LNCAP (cell line): ENCODE data around the gene GTSF1L.

ENCODE experiments used
- CTCF ChIP-seq: fragments of 450-650 bp; IDR thresholded peaks from 2 replicates; pipeline ENCODE4 v1.5.1; 2017; ENCODE audit warnings: mild to moderate bottlenecking

The GTSF1L gene

GRCh38 chr20:43681468-43681942 is 45.3 kb downstream of the GTSF1L start:
- peak; percentile 14; the same call in 1 of the 2 replicates for TF ChIP-seq CTCF

- no peak for TF ChIP-seq CTCF
Observed at GRCh38 chr20:43680981-43681380, 45.8 kb downstream of the GTSF1L start.

- no peak for TF ChIP-seq CTCF
Observed at GRCh38 chr20:43676368-43676767, 50.4 kb downstream of the GTSF1L start.
